Measurements from ENCODE around the gene TANGO6.
"Not testable (repeated sequence)": the region's sequence is repeated elsewhere in the genome, so short reads cannot be mapped to it uniquely, and the experiment has no call there.

The TANGO6 gene

GRCh38 chr16:68960910-68961309, 117.6 kb downstream of the TANGO6 start:
- no peak for DNase-seq (ENCODE audit: low read depth in 1 of 2, low spot score in 1 of 2)

- no peak for DNase-seq (ENCODE audit: low read depth in 1 of 2, low spot score in 1 of 2)
Observed at GRCh38 chr16:68961778-68962402, 118.6 kb downstream of the TANGO6 start.

- DNase-seq (ENCODE audit: low read depth in 1 of 2, low spot score in 1 of 2): no peak
Observed at GRCh38 chr16:68969338-68969737, 126.0 kb downstream of the TANGO6 start.

- no peak for DNase-seq (ENCODE audit: low read depth in 1 of 2, low spot score in 1 of 2)
Observed at GRCh38 chr16:68972013-68972412, 128.7 kb downstream of the TANGO6 start.

GRCh38 chr16:68972720-68973119, 129.4 kb downstream of the TANGO6 start:
- DNase-seq (ENCODE audit: low read depth in 1 of 2, low spot score in 1 of 2): no peak

- DNase-seq (ENCODE audit: low read depth in 1 of 2, low spot score in 1 of 2): no peak
Observed at GRCh38 chr16:68973611-68974120, 130.3 kb downstream of the TANGO6 start.

GRCh38 chr16:68978303-68978954, 135.1 kb downstream of the TANGO6 start:
- no peak for DNase-seq (ENCODE audit: low read depth in 1 of 2, low spot score in 1 of 2)

GRCh38 chr16:68980695-68981315, 137.5 kb downstream of the TANGO6 start:
- DNase-seq (ENCODE audit: low read depth in 1 of 2, low spot score in 1 of 2): no peak

GRCh38 chr16:68981971-68982370, 138.6 kb downstream of the TANGO6 start:
- no peak for DNase-seq (ENCODE audit: low read depth in 1 of 2, low spot score in 1 of 2)

GRCh38 chr16:68984467-68984866, 141.1 kb downstream of the TANGO6 start:
- DNase-seq (ENCODE audit: low read depth in 1 of 2, low spot score in 1 of 2): no peak

GRCh38 chr16:68985268-68985667, 141.9 kb downstream of the TANGO6 start:
- no peak for DNase-seq (ENCODE audit: low read depth in 1 of 2, low spot score in 1 of 2)

GRCh38 chr16:68985855-68986254, 142.5 kb downstream of the TANGO6 start:
- DNase-seq (ENCODE audit: low read depth in 1 of 2, low spot score in 1 of 2): no peak

- no peak for DNase-seq (ENCODE audit: low read depth in 1 of 2, low spot score in 1 of 2)
Observed at GRCh38 chr16:68987734-68988457, 144.6 kb downstream of the TANGO6 start.

- not testable (repeated sequence) for DNase-seq (ENCODE audit: low read depth in 1 of 2, low spot score in 1 of 2)
Observed at GRCh38 chr16:68990172-68990845, 147.0 kb downstream of the TANGO6 start.

GRCh38 chr16:68991075-68991474, 147.7 kb downstream of the TANGO6 start:
- DNase-seq (ENCODE audit: low read depth in 1 of 2, low spot score in 1 of 2): no peak

GRCh38 chr16:68992521-68992920, 149.2 kb downstream of the TANGO6 start:
- DNase-seq (ENCODE audit: low read depth in 1 of 2, low spot score in 1 of 2): no peak

GRCh38 chr16:68993456-68993855, 150.1 kb downstream of the TANGO6 start:
- no peak for DNase-seq (ENCODE audit: low read depth in 1 of 2, low spot score in 1 of 2)

- DNase-seq (ENCODE audit: low read depth in 1 of 2, low spot score in 1 of 2): no peak
Observed at GRCh38 chr16:68993885-68994284, 150.6 kb downstream of the TANGO6 start.

- no peak for DNase-seq (ENCODE audit: low read depth in 1 of 2, low spot score in 1 of 2)
Observed at GRCh38 chr16:68994324-68994723, 151.0 kb downstream of the TANGO6 start.

- DNase-seq (ENCODE audit: low read depth in 1 of 2, low spot score in 1 of 2): no peak
Observed at GRCh38 chr16:68995011-68995504, 151.7 kb downstream of the TANGO6 start.

GRCh38 chr16:68997564-68997963, 154.2 kb downstream of the TANGO6 start:
- DNase-seq (ENCODE audit: low read depth in 1 of 2, low spot score in 1 of 2): no peak
